ENCODE data around the gene ZNF358.

ZNF358 gene

DNA sequence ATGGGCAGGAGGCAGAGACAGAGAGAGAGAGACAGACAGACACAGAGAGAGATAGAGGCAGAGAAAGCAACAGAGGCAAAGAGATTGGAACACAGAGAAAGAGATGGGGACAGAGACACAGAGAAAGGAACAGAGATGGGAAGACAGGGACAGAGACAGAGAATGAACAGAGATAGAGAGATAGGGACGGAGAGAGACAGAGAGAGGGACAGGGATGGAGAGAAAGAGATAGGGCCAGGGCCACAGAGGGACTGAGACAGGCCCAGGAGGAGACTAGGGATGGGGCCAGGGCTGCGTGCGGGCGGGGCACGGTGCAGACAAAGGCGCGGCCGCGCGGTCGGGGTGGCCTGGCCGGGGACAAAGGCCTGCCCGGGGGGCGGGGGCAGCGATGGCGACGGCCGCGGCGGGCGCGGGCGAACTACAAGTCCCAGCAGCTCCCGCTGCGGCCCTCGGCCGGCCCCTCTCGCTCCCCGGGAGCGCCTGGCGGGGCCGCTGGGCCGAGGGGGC is at the start of gene ZNF358:
TSS of gene ZNF358 (plus strand) at position 459 of the 507 bp plus-strand sequence. CDS start 3,140 bp downstream, outside the sequence.
- DNase-seq = peak; percentile 23

GRCh38 chr19:7467009-7467989 is 48.6 kb upstream of the ZNF358 start:
- no peak for DNase-seq

DNA sequence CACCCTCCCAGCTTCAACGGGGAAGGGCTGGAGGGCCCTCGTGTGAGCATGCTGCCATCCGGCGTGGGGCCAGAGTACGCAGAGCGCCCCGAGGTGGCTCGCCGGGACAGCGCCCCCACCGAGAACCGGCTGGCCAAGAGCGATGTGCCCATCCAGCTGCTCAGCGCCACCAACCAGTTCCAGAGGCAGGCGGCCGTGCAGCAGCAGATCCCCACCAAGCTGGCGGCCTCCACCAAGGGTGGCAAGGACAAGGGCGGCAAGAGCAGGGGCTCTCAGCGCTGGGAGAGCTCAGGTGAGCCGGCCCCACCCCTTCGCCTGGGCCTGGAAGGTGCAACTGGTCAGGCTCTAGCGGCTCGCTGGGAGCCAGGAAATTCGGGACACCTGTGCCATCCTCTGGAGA is 47.1 kb upstream of the ZNF358 start:
- DNase-seq = no peak

DNA sequence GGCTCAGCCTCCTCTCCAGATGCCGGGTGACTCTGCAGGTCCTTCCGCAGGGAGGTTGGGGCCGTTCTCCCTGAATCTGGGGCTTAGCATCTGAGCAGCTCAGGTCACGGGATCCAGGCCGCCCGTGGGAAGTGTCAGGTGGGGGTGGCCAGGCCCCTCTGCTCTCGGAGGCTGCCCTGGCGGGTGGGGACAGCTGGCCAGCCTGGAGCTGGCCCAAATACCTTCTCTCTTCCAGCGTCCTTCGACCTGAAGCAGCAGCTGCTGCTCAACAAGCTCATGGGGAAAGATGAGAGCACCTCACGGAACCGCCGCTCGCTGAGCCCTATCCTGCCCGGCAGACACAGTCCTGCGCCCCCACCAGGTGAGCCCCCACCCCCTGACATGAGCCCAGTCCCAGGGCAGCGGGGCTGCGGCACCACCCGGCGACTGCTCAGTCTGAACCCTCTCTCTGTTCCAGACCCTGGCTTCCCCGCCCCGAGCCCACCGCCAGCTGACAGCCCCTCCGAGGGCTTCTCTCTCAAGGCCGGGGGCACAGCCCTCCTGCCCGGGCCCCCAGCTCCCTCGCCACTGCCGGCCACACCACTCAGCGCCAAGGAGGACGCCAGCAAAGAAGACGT is 46.1 kb upstream of the ZNF358 start:
- DNase-seq = no peak

DNA sequence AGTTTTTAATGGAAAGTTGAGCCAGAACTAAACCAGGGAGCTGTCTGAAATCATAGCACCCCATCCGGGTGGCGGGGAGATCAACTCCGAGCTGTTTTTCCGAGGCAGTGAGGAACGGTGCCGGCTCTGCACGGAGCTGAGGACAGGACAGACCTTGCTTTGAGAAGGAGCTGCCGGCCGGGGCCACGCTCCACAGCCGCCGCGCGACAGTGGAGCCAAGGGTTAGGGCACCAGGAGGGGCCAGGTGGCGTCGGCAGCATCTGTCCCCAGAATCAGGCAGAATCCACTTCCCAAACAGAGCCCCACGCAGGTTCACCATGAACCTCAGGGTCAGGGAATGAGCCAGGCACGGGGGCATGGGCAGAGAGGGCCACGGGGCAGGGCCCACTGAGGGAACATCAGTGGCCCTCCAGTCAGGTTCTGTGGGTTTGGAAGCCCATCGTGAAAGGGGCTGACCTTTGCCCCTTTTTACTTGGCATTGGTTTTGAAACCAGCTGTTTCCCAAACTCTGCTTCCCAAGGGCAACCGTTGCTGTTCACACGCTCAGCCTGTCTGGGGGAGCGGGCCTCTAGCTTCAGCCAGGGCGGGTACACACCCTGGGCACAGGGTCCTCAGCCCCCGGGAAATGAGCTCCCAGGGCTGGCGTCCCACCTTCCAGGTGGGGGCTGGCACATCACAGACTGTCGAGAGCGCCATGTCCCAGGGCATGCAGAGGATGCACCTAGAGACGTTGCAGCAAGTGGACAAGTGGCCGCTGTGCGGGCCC is 45.2 kb upstream of the ZNF358 start:
- DNase-seq = no peak

DNA sequence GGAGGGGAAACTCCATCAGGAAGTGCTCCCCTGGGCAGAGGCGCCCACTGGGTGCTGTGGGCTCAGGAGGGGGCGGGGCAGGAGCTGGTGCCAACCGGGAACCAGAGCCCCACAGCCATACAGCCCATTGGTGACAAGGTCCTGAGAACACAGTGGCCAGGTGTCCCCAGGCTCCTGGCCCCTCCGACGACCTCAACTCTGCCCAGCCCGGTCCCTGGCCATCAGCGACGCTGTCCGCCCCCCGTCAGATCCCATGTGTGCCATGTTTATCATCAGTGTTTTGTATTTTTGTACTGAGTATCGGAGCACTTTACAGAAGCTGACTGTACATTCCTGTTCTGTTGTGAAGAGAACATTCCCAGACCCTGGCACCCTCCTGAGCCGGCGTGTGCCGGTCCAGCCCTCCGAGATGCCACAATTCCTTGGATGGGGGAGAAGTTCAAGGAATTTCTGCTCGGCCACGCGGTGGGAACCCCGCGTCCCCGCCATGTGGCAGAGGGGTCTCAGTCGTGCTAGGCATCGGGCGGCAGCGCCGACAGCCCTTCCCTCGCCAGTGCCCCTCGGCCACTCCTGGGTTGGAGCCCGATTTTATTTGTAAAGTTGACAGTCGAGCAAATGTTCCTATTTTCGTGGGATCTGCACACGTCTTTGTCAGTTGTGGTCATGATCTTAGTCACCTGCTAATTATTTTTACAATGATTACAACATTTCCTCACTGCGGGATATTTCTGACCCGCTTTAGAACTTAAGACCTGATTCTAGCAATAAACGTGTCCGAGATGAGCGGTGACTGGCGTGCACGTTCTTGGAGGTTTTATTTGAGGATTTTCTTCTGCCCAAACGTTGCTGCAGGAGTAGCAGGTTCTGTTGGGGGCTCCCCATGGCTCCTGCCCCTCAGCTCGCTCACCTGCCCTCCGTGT is 43.9 kb upstream of the ZNF358 start:
- no peak for DNase-seq

GRCh38 chr19:7475665-7476064 is 40.2 kb upstream of the ZNF358 start:
- no peak for DNase-seq

- no peak for DNase-seq
Observed at GRCh38 chr19:7476241-7476640, 39.7 kb upstream of the ZNF358 start.

- DNase-seq = no peak
Observed at GRCh38 chr19:7476777-7477494, 39.0 kb upstream of the ZNF358 start.

GRCh38 chr19:7477758-7478157 is 38.1 kb upstream of the ZNF358 start:
- DNase-seq = no peak

DNA sequence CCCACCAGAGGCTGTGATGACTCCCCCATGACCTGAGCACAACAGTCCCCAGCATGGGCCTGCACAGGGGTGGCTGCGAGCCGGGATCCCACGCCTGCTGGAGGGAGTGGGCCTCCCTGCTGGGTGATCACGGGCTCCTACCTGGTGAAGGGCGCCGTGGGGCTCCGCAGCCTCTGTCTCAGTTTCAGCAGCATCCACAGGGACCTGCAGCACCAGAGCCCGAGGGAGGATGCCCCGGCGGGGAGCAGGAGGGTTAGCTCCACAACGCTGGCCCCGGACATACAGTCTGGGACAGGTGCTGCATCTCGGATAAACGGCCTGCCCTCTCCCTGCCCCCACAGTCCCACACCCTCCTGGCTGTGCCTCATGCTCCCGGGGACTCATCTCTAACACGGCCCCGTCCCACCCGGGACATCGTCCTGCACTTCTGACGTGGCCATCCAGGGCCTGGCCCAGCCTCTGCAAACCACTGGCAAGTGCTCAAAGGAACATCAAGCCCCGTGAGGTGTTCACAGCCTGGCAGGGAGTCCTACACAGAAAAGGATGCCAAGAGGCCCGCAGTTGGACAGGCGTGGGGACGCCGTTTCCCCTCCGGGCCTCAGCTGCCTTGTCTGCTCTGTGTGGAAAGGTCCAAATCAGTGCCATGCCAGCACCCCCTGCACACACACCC is 37.6 kb upstream of the ZNF358 start:
- DNase-seq = no peak

DNA sequence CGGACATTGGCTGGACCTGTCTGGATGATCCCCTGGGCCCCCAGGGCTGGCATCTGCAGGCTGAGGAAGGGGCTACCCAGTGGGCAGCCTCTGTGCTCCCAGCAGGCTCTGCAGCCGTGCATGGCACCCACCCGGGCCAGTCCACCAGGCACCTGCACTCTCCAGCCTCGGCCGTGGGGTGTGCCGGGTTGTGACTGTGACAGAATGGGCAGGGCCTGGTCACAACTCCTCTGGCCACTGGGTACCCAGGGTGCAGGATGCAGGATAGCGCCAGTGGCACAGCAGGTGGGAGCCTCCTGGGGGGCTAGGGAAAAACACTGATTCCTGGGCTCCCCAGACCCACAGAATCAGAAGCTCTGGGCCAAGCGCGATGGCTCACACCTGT is 37.1 kb upstream of the ZNF358 start:
- DNase-seq = no peak

DNA sequence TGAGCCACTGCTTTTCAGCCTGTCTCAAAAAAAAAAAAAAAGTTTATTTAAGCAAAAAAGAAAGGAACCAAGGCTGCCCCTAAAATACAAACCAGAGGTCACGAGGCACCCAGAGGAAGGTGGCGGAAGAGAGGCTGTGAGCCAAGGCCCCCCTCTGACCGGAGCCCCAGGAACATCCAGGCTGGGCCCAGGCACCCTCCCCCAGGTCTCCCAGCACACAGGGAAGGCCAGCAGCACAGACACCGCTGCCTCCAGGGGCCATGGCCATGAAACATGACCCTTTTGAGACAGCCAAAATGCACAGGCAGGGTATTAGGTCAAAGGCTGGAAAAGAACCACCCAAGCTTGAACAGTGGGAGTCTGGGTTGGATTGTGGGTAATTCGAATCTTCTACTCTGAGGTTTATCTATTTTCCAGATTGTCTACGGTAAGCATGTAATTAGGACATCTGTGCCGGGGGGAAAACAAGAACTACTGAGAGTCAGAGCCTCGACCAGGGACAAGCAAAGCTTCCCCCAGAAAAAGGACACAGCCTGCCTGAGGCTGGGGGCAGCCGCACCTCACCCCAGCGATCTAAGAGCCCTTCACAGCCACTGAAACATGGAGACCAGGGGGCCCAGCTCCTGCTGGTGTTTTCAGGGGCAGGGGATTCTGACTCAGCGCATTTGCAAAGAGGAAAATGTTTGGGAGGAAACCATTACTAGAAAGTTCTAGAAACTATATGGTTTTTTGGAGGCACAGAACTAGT is 35.5 kb upstream of the ZNF358 start:
- no peak for DNase-seq

- no peak for DNase-seq
Observed at GRCh38 chr19:7480970-7481255, 35.0 kb upstream of the ZNF358 start.

DNA sequence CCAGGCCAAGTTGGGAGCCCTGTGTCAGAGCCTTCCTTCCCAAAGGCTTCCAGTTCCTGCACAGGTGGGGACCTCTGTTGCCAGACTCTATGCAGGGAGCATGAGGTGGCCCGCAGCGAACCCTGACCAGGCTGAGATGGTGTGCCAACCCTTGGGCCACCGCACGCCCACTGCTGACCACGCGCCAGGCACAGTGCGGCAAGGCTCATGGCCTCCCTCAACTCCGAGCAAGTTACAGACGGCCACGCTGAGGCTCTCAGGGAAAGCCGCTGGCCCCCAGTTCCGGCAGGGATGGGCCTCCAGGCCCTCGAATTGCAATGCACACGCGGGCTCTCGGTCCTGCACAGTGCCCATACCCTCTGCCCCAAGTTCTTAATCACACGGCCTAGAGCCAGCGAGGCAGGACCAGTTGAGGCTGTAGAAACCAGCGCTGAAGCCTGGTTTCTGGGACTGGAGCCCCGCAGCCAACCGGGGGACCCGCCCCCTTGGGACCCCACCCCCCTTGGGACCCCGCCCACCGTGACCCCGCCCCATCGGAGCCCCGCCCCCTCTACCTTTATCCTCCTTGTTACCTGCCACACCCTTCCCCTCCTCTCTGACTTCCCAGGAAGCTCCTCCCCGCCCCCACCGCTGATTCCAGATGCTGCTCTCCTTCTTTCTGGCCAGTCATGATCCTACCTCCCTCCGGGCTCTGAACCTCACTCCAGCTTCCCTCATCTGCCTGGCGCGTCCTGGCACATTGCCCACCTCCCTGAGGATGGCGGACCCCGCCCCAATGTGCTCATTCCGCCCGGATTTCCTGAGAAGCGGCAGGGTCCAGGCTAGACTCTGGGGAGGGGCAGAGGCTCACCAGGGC is 33.1 kb upstream of the ZNF358 start:
- DNase-seq = no peak

GRCh38 chr19:7483720-7484201 is 32.1 kb upstream of the ZNF358 start:
- no peak for DNase-seq

DNA sequence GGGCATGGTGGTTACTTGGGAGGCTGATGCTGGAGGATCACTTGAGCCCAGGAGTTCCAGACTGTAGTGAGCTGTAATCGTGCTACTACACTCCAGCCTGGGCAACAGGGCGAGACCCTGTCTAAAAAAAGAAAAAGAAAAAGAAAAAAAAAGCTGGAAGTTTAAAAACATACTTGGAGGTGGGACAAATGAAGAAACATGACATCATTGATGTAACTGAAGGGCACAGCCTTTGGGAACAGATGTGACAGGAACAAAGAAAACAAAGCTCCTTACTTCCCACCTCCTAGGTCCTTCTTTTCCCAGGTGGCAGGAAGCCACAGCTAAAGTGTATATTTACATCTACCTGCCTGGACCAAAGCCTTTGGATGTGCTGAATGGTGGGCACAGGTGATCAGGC is 29.0 kb upstream of the ZNF358 start:
- DNase-seq = no peak

DNA sequence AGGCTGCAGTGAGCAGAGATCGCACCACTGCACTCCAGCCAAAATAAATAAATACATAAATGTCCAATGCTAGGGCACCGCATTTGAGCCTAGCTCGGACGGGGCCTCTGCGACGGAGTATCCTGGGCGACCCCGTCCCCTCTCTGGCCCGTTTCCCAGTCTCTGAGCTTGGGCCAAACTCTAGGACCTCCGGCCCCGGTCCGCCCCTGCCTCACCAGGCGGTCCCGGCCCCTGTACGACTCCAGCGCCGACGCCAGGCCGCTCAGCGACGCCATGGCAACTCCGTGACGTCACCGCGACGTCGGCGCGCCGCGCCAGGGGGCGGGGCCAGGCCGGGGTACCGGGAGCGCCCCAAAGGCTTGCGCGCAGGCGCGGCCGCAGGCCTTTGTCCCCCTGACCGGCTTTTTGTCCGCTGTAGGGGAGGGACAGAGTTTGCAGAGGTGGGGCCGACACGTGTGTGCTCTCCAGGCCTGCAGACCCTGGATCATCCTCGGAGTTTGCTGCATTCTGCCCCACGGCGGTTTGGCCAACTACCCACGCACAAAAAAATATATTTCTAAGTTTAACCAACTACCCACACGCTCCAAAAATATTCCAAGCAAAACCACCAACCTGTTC is 27.1 kb upstream of the ZNF358 start, which contains the start of gene PEX11G:
TSS of gene PEX11G (minus strand) at position 300 of the 618 bp plus-strand sequence. CDS start at position 275, 25 bp downstream.
- DNase-seq = no peak

Measured in NCI-H1417 treated with DMSO at 0.1 percent for 48 hours (cell line).